Neural cell (in vitro differentiated cells): ENCODE results near the gene CLBA1. TPM values are rescaled to one million over a fixed set of nuclear protein-coding genes. Genes with fewer than 3 reads are reported as not detected.

Experiments
- H2AFZ ChIP-seq: fragments of 200-600, 300-800 bp; sonication (generic), shearing (Covaris generic); 2 replicates; pipeline ENCODE4 v1.6.0; 2014; ENCODE audit warnings: low read depth, mild to moderate bottlenecking, antibody characterized with exemption, low read length, moderate library complexity
- H3F3A ChIP-seq: fragments of 200-600 bp; shearing (Covaris generic); 2 replicates; pipeline ENCODE4 v1.6.1; 2016; ENCODE audit warnings: mild to moderate bottlenecking, moderate library complexity, mixed read lengths, antibody characterized with exemption, low read length; ENCODE audit not compliant: insufficient read depth, poor library complexity, severe bottlenecking
- H3K27ac ChIP-seq: fragments of 200-600, 300-800 bp; sonication (generic), shearing (Covaris generic); 2 replicates; pipeline ENCODE4 v1.5.1; 2014; ENCODE audit warnings: mild to moderate bottlenecking, low read length, moderate library complexity
- H3K27me3 ChIP-seq: fragments of 300-800, 200-600 bp; sonication (generic), shearing (Covaris generic); 2 replicates; pipeline ENCODE4 v1.6.0; 2014; ENCODE audit warnings: mild to moderate bottlenecking, low read depth, low read length, moderate library complexity; ENCODE audit not compliant: insufficient read depth
- H3K36me3 ChIP-seq: fragments of 300-800, 200-600 bp; sonication (generic), shearing (Covaris generic); 2 replicates; pipeline ENCODE4 v1.5.1; 2014; ENCODE audit warnings: mild to moderate bottlenecking, antibody characterized with exemption, low read length, moderate library complexity; ENCODE audit not compliant: insufficient read depth
- H3K4me2 ChIP-seq: fragments of 300-800, 200-600 bp; sonication (generic), shearing (Covaris generic); 2 replicates; pipeline ENCODE4 v1.6.0; 2014; ENCODE audit warnings: mild to moderate bottlenecking, low read length
- H3K4me3 ChIP-seq: fragments of 300-800, 200-600 bp; sonication (generic), shearing (Covaris generic); 2 replicates; pipeline ENCODE4 v1.5.1; 2014; ENCODE audit warnings: mild to moderate bottlenecking, low read length, moderate library complexity
- H3K79me2 ChIP-seq: fragments of 200-600 bp; shearing (Covaris generic); replicated peaks from 2 replicates; pipeline ENCODE4 v1.6.0; 2014; ENCODE audit warnings: mild to moderate bottlenecking, low read length, moderate library complexity; ENCODE audit not compliant: insufficient read depth
- H3K9ac ChIP-seq: fragments of 300-800, 200-600 bp; sonication (generic), shearing (Covaris generic); 2 replicates; pipeline ENCODE4 v1.6.1; 2016; ENCODE audit warnings: mild to moderate bottlenecking, low read length, mixed read lengths
- H3K9me2 ChIP-seq: fragments of 200-600 bp; shearing (Covaris generic); 2 replicates; pipeline ENCODE4 v1.6.1; 2016; ENCODE audit warnings: mild to moderate bottlenecking, low read length, mixed read lengths; ENCODE audit not compliant: insufficient read depth
- H3K9me3 ChIP-seq: fragments of 200-600, 300-800 bp; sonication (generic), shearing (Covaris generic); 2 replicates; pipeline ENCODE4 v1.6.1; 2016; ENCODE audit warnings: mild to moderate bottlenecking, mixed run types, low read length, moderate library complexity, mixed read lengths
- H4K20me1 ChIP-seq: fragments of 200-600 bp; shearing (Covaris generic); 2 replicates; pipeline ENCODE4 v1.6.1; 2016; ENCODE audit warnings: mild to moderate bottlenecking, mixed run types; ENCODE audit not compliant: insufficient read depth
- EP300 ChIP-seq: fragments of 450-650 bp; conservative IDR thresholded peaks from 2 replicates; pipeline ENCODE4 v1.6.1; 2014; ENCODE audit warnings: antibody characterized with exemption, mild to moderate bottlenecking, moderate library complexity; ENCODE audit not compliant: poor library complexity, severe bottlenecking
- EZH2 ChIP-seq: fragments of 200-600, 300-800 bp; shearing (Covaris generic), sonication (generic); IDR thresholded peaks from 2 replicates; pipeline ENCODE4 v1.6.1; 2014; ENCODE audit warnings: antibody characterized with exemption, low read length, borderline replicate concordance, mild to moderate bottlenecking; ENCODE audit not compliant: insufficient read depth, poor library complexity, severe bottlenecking
- MXI1 ChIP-seq: fragments of 450-650 bp; conservative IDR thresholded peaks from 2 replicates; pipeline ENCODE4 v1.6.1; 2014; ENCODE audit warnings: antibody characterized with exemption, mild to moderate bottlenecking; ENCODE audit not compliant: poor library complexity, severe bottlenecking
- POLR2AphosphoS5 ChIP-seq: IDR thresholded peaks from 2 replicates; pipeline ENCODE4 v1.6.1; 2012
- RAD21 ChIP-seq: fragments of 450-650 bp; conservative IDR thresholded peaks from 2 replicates; pipeline ENCODE4 v1.6.1; 2014; ENCODE audit warnings: antibody characterized with exemption, mild to moderate bottlenecking, moderate library complexity
- SMC3 ChIP-seq: fragments of 450-650 bp; conservative IDR thresholded peaks from 2 replicates; pipeline ENCODE4 v1.6.1; 2014; ENCODE audit warnings: antibody characterized with exemption, mild to moderate bottlenecking, moderate library complexity; ENCODE audit not compliant: poor library complexity
- TAF1 ChIP-seq: IDR thresholded peaks from 2 replicates; pipeline ENCODE4 v1.6.1; 2012; ENCODE audit warnings: low read depth
- polyA plus RNA-seq: library from polyadenylated mRNA; depleted of rRNA; stranded (reverse); fragments of >200 nt; gene quantifications from 2 replicates; pipeline ENCODE4 v1.2.3, GENCODE V29; 2014
- TF ChIP-seq, protein P1 (sequence below): IDR thresholded peaks from 2 replicates; pipeline ENCODE4 v1.6.1; 2012; ENCODE audit warnings: borderline replicate concordance
- TF ChIP-seq, protein P2 (sequence below): fragments of 450-650 bp; IDR thresholded peaks from 2 replicates; pipeline ENCODE4 v1.5.1; 2014; ENCODE audit warnings: antibody characterized with exemption, mild to moderate bottlenecking, moderate library complexity; ENCODE audit not compliant: poor library complexity, severe bottlenecking

The CLBA1 gene
- polyA plus RNA-seq, 1 donor from 2014 or later = 27.8 TPM

DNA sequence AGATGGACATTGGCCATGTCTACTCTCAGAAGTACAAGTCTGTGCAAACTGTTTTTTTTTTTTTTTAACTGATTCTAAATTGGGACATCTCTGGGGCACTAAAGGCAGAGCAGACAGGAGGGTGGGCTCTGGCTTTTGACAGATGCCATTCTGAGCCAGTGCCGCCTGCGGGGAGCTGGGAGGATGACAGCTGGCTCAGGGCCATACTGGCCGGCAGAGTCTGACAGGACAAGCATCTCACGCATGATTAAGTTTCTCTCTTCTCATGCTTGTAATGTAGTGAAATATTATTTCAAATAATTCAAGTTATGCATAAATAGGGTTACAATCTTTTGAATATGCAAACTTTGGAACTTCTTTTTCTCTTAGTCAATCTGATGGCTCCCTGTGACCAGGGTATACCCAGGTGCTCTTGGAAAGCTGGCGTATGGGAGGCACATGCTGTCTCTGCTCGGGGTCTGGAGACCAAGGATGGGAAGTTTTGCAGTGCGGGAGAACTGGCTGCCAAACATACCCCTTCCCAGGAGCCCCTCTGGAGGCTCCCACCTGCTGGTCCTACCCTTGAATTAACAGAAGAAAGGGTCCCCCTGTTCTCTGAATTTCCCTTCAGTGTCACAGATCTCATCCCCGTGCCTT lies 27.7 kb downstream of the CLBA1 start:
- Histone ChIP-seq H3F3A (no peaks in the 10 kb centered on the region), H2AFZ (no peak overlapping the region), H3K27me3 (no peaks in the 10 kb centered on the region), H3K4me3 (no peak overlapping the region), H3K36me3 (no peaks in the 10 kb centered on the region), H3K27ac (no peak overlapping the region), H3K9me3 (no peaks in the 10 kb centered on the region), H3K4me2 (no peak overlapping the region), H3K79me2 (peaks cover 64% of the 10 kb centered on the region), H3K9ac (no peak overlapping the region), H4K20me1 (no peaks in the 10 kb centered on the region), H3K9me2 (no peaks in the 10 kb centered on the region)
- TF ChIP-seq MXI1 (no peak), TAF1 (no peak), SMC3 (no peak), EP300 (no peak), RAD21 (no peak), POLR2AphosphoS5 (no peak), EZH2 (no peak)
- TF ChIP-seq, protein P1, sequence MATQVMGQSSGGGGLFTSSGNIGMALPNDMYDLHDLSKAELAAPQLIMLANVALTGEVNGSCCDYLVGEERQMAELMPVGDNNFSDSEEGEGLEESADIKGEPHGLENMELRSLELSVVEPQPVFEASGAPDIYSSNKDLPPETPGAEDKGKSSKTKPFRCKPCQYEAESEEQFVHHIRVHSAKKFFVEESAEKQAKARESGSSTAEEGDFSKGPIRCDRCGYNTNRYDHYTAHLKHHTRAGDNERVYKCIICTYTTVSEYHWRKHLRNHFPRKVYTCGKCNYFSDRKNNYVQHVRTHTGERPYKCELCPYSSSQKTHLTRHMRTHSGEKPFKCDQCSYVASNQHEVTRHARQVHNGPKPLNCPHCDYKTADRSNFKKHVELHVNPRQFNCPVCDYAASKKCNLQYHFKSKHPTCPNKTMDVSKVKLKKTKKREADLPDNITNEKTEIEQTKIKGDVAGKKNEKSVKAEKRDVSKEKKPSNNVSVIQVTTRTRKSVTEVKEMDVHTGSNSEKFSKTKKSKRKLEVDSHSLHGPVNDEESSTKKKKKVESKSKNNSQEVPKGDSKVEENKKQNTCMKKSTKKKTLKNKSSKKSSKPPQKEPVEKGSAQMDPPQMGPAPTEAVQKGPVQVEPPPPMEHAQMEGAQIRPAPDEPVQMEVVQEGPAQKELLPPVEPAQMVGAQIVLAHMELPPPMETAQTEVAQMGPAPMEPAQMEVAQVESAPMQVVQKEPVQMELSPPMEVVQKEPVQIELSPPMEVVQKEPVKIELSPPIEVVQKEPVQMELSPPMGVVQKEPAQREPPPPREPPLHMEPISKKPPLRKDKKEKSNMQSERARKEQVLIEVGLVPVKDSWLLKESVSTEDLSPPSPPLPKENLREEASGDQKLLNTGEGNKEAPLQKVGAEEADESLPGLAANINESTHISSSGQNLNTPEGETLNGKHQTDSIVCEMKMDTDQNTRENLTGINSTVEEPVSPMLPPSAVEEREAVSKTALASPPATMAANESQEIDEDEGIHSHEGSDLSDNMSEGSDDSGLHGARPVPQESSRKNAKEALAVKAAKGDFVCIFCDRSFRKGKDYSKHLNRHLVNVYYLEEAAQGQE = no peak
- TF ChIP-seq, protein P2, sequence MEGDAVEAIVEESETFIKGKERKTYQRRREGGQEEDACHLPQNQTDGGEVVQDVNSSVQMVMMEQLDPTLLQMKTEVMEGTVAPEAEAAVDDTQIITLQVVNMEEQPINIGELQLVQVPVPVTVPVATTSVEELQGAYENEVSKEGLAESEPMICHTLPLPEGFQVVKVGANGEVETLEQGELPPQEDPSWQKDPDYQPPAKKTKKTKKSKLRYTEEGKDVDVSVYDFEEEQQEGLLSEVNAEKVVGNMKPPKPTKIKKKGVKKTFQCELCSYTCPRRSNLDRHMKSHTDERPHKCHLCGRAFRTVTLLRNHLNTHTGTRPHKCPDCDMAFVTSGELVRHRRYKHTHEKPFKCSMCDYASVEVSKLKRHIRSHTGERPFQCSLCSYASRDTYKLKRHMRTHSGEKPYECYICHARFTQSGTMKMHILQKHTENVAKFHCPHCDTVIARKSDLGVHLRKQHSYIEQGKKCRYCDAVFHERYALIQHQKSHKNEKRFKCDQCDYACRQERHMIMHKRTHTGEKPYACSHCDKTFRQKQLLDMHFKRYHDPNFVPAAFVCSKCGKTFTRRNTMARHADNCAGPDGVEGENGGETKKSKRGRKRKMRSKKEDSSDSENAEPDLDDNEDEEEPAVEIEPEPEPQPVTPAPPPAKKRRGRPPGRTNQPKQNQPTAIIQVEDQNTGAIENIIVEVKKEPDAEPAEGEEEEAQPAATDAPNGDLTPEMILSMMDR = no peak

DNA sequence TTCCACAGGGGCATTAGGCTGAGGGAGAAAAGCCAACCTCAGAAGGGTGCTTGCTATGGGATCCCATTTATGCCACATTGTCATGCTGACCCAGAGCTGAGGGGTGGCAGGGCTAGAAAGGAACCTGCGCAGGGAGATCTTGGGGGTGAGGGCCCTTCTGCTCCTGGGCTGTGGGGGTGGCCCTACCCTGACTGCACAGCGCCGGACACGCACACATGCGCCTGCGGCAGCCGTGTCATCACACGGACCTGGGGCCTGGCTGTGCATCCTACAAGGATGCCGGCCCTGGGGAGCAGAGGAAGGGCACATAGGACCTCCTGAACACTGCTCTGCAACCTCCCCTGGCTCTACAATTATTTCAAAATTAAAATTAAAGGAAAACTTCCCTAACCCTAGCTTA lies 28.4 kb downstream of the CLBA1 start:
- no peak for TF ChIP-seq EZH2
- TF ChIP-seq, protein P2 = no peak
- TF ChIP-seq SMC3 = no peak
- no peak for TF ChIP-seq POLR2AphosphoS5
- TF ChIP-seq EP300 = no peak
- no peak for TF ChIP-seq TAF1
- no peak for TF ChIP-seq MXI1
- Histone ChIP-seq H3K36me3 (no peaks in the 10 kb centered on the region), H3K9me3 (no peaks in the 10 kb centered on the region), H3K27me3 (no peaks in the 10 kb centered on the region), H3K27ac (no peak overlapping the region), H3K4me3 (no peak overlapping the region), H4K20me1 (no peaks in the 10 kb centered on the region), H2AFZ (no peak overlapping the region), H3F3A (no peaks in the 10 kb centered on the region), H3K9me2 (no peaks in the 10 kb centered on the region), H3K9ac (no peak overlapping the region), H3K79me2 (peaks cover 71% of the 10 kb centered on the region), H3K4me2 (no peak overlapping the region)
